Stimulated activated CD4-positive, alpha-beta T cell treated with anti-CD3 and anti-CD28 coated beads, TNF-alpha, amount 100 ng/mL, for 4 hours (primary cell): ENCODE results near the gene ID3.
"Not testable (repeated sequence)": the region's sequence is repeated elsewhere in the genome, so short reads cannot be mapped to it uniquely, and the experiment has no call there.

Source experiments
- DNase-seq, 3 experiments: peaks; one replicate each; pipeline ENCODE4 v3.0.0-alpha.2; 2020; ENCODE audit warnings: low read depth in 3 of 3

ID3 gene

GRCh38 chr1:23548704-23549143 lies 10.6 kb downstream of the ID3 start:
- no peak for DNase-seq

- DNase-seq = no peak
These were observed 12.3 kb downstream of the ID3 start for GRCh38 chr1:23546897-23547584.

GRCh38 chr1:23545851-23546250 lies 13.4 kb downstream of the ID3 start:
- DNase-seq = no peak

GRCh38 chr1:23544444-23545389 lies 14.6 kb downstream of the ID3 start:
- peak in 2 of 3 experiments; percentile 44 to 58 for DNase-seq

GRCh38 chr1:23543707-23544443 lies 15.4 kb downstream of the ID3 start:
- DNase-seq = no peak

- DNase-seq = not testable (repeated sequence)
These were observed 16.4 kb downstream of the ID3 start for GRCh38 chr1:23542940-23543339.

GRCh38 chr1:23539698-23540266 lies 19.5 kb downstream of the ID3 start:
- DNase-seq = peak; percentile 73 to 83 (median 82)

GRCh38 chr1:23537296-23537973 lies 21.9 kb downstream of the ID3 start:
- DNase-seq = no peak

- DNase-seq = no peak
These were observed 25.9 kb downstream of the ID3 start for GRCh38 chr1:23533246-23534023.

- no peak for DNase-seq
These were observed 27.7 kb downstream of the ID3 start for GRCh38 chr1:23531562-23532094.

- peak; percentile 57 to 66 (median 60) for DNase-seq
These were observed 28.3 kb downstream of the ID3 start, which contains the start of gene E2F2 for GRCh38 chr1:23530747-23531561. TSS of gene E2F2 (minus strand) at chr1:23531233. CDS start at chr1:23530793, 440 bp downstream.

- DNase-seq = no peak
These were observed 29.1 kb downstream of the ID3 start for GRCh38 chr1:23530087-23530746.

- DNase-seq = no peak
These were observed 29.9 kb downstream of the ID3 start for GRCh38 chr1:23529146-23530086.

GRCh38 chr1:23528250-23528978 lies 30.9 kb downstream of the ID3 start:
- DNase-seq = peak in 2 of 3 experiments; percentile 46 to 58

- DNase-seq = no peak
These were observed 31.4 kb downstream of the ID3 start for GRCh38 chr1:23527900-23528249.

- DNase-seq = no peak
These were observed 31.9 kb downstream of the ID3 start for GRCh38 chr1:23527366-23527765.
